ENCODE measurements around the gene MIDN.
"Not testable (repeated sequence)": the region's sequence is repeated elsewhere in the genome, so short reads cannot be mapped to it uniquely, and the experiment has no call there.

The MIDN gene

GRCh38 chr19:1245494-1246264, 2.7 kb upstream of the MIDN start:
- DNase-seq (ENCODE audit: extremely low read depth, low read depth) = no peak
- no peak overlapping the region for H3K4me3 ChIP-seq (replicated peaks; ENCODE audit: low read depth, low read length)
- TF ChIP-seq CTCF (IDR thresholded peaks at IDR 0.05; ENCODE audit: low read depth, low read length, missing control alignments) = no peak

GRCh38 chr19:1246265-1247087, 1.9 kb upstream of the MIDN start:
- not testable (repeated sequence) for DNase-seq (ENCODE audit: extremely low read depth, low read depth); H3K4me3 ChIP-seq (replicated peaks; ENCODE audit: low read depth, low read length)

DNA sequence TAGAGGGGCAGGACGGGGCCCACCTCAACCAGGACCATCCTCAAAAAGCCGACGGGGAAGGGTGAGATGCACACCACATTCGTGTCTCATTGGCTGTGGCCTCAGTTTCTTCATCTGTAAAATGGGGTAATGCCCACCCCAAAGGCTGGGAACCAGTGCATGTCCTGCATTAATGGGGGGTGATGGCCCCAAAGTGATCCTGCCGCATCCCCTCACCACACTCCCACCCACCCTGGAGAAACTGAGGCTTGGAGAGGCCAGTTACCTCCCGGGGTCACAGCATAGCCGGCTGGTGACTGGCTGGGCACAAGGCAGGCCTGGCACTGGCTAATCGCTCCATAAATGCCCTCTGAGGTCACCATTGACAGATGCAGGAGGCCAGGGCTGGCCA, 640 bp upstream of the MIDN start:
- no peak for TF ChIP-seq CTCF (IDR thresholded peaks at IDR 0.05; ENCODE audit: low read depth, low read length, missing control alignments)
- peak overlapping the region; percentile 57 for H3K4me3 ChIP-seq (replicated peaks; ENCODE audit: low read depth, low read length)
- no peak for DNase-seq (ENCODE audit: extremely low read depth, low read depth)

GRCh38 chr19:1248786-1249297, 459 bp downstream of the MIDN start:
- peak overlapping the region; percentile 57 for H3K4me3 ChIP-seq (replicated peaks; ENCODE audit: low read depth, low read length)
- no peak for DNase-seq (ENCODE audit: extremely low read depth, low read depth)
- TF ChIP-seq CTCF (IDR thresholded peaks at IDR 0.05; ENCODE audit: low read depth, low read length, missing control alignments) = peak; percentile 51

DNA sequence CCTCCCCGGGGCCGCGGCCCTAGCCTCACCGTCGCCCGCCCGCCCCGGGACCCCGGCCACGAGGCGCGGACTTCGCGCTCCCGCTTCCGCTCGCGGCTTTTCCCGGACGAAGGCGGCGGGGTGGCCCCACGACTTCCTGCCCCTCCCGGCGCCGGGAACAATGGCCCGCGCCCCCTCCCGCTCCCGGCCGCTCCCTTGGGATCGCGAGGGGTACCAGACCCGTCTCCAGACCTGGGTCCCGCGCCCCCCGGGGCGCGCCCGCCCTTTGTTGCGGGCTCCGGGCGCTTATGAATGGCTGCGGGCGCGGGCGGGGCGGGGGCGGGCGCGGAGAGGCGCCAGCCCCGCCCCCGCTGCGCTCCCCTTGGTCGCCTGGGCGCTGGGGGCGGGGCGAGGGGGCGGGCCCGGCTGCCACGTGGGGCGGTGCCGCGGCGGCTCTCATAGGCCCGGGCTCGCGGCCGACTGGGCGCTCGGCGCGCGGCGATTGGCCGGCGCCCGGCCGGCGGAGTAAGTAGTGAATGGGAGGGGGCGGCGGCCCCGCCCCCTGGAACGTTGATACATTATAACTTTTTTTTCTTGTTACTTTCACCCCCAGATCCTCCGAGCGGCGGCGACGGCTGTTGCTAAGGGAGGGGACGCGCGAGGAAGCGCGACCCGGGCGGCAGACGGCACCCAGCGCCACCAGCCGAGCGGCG, 1.1 kb downstream of the MIDN start:
- H3K4me3 ChIP-seq (replicated peaks; ENCODE audit: low read depth, low read length) = peak overlapping the region; percentile 77
- no peak for TF ChIP-seq CTCF (IDR thresholded peaks at IDR 0.05; ENCODE audit: low read depth, low read length, missing control alignments)
- DNase-seq (ENCODE audit: extremely low read depth, low read depth) = no peak

DNA sequence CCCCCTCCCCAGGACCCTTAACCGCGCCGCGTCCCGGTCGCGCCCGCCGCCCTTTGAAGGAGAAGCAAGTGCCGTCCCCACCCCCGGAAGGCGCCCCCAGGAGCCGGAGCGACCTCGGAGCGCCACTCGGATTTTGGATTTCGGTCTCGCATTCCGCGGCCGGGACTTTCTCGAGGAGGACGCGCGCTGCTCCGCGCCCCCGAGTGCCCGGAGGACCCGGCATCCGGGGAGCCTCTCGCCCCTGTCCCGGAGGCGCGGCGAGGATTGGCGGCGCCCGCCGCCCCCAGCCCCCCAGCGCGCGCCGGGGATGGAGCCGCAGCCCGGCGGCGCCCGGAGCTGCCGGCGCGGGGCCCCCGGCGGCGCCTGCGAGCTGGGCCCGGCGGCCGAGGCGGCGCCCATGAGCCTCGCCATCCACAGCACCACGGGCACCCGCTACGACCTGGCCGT, 1.6 kb downstream of the MIDN start:
- H3K4me3 ChIP-seq (replicated peaks; ENCODE audit: low read depth, low read length) = peak overlapping the region; percentile 77
- DNase-seq (ENCODE audit: extremely low read depth, low read depth) = no peak
- TF ChIP-seq CTCF (IDR thresholded peaks at IDR 0.05; ENCODE audit: low read depth, low read length, missing control alignments) = no peak
